GM10847 (cell line): Measurements from ENCODE around the gene IMMP2L.

ENCODE experiments used
- POLR2A ChIP-seq: IDR thresholded peaks from 2 replicates; pipeline ENCODE4 v1.6.1; 2011; ENCODE audit not compliant: insufficient read length; ENCODE audit errors: extremely low read depth

IMMP2L gene

GRCh38 chr7:111239437-111239836, 322.9 kb downstream of the IMMP2L start:
- TF ChIP-seq POLR2A = no peak

GRCh38 chr7:111238886-111239285, 323.4 kb downstream of the IMMP2L start:
- TF ChIP-seq POLR2A = no peak

GRCh38 chr7:111235709-111236108, 326.6 kb downstream of the IMMP2L start:
- TF ChIP-seq POLR2A = no peak

DNA sequence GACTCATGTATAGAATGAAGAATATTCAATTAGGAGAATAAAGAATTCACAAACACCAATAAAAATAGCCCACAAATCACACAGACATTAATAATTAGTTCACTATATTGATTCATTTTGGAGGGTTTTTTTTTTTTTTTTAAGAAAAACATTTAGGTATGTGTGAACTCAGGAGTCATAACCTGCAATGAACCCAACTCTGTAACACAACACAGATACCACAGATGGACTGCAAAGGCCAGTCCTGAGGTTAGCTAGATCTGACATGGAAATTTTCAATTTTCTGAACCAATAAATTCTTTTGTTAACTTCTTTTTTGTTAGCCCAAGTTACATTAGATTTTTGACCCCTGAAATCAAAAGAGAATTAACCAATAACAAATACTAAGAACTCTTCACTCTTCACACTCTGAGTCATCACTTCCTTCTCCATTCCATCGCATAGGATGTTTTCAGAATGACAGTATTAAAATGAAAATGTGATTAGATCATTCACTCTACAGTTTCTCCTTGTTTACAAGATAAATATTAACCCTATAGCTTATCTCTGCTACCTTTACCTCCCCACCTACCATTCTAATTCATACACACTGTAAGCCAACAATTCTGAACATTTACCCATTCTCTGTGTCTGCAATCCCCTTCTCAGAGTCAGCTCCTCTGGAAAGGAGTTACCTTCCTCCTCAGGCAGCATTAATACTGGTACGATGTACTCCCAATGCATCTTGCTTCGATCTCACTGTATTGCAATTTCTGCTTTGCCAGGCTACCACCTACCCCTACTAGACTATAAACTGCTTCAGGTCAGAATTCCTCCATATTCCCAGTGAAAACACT, 329.8 kb downstream of the IMMP2L start:
- TF ChIP-seq POLR2A = no peak

DNA sequence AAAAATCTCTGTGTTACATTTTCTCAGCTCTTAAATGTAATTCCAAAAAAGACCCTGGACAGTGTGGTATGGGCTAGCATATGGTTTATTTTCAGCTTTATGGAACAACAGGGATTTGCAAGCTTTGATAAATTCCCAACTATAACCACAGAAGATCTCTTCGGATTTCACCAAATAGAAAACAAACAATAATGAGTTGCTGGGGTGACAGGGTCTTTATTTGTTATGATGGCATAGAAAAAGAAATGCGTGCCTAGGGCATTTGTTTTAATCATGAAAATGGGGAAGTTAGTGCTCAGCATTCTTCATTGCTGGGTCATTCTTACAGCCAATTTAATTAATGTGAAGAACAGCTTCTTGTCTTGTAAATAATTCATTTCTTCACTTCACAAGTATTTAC, 332.4 kb downstream of the IMMP2L start:
- no peak for TF ChIP-seq POLR2A

GRCh38 chr7:111229181-111229740, 333.0 kb downstream of the IMMP2L start:
- TF ChIP-seq POLR2A = no peak

DNA sequence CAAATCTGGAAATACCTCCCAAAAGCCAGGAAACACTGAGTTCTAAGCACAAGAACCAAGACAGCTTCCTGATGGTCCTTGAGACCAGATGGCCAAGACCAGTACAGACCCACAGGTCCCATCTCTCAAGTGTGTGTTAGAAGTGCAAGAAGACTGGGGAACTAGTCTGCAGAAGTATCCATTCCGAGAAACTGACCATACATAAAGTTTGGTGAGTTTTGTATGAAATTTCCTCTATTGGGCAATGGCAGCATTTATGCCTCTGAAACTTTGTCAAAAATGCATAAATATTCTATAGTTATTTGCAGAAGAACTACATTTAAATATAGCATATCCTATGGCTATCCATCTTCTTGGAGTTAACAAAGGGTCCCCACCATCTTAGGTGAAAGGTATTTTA, 333.9 kb downstream of the IMMP2L start:
- no peak for TF ChIP-seq POLR2A

DNA sequence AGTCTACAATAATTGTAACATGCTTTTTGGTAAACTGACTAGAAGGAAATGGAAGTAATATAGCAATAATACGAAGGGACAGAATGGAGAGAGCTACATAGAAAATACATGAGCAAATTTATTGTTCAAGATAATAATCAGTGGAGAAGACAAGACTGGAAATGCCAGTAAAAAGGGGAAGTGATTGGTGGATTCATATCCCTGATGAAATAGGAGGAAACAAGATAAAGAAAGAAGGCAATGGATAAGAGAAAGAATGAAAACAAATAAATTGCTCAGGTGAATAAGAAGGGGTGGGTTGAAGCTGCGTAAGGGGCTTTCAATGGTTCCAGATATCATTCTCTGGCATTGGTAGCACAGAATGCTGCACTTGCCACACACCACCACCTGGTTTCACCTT, 335.5 kb downstream of the IMMP2L start:
- TF ChIP-seq POLR2A = no peak

DNA sequence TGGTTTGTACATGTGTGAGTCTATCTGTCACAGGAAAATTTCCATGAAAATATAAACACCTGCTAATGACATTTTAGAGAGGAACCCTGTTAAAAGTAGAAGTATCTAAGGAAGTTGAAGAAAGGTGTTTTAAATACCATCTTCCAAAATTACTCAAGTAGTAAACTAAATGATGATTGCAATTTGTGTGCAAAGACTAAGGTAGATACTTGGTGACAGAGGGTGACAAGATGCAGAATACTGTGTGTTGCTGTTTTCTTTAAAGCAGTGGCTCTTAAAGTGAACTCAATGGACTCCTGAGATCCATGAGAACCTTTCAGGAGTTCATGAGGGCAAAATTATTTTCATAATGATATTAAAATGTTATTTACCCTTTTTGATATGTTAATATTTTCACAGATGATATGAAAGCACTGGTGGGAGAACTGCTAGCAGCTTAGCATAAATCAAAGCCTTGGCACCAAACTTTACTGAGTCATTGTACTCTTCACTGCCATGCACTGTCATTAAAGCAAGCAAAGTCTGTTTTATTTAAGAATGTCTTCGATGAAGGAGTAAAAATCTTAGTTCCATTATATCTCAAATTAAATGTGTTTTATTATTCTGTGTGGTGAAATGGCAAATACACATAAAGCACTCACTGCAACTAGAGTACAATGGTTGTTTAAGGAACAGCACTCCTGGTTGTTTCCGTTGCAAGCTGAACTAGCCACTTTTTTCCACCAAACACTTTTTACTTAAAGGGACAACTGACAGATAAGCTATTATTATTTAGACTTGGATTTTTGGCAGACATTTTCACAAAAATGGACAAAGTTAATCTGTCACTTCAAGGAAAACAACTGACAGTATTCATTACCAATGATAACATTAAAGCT, 337.7 kb downstream of the IMMP2L start:
- TF ChIP-seq POLR2A = no peak

DNA sequence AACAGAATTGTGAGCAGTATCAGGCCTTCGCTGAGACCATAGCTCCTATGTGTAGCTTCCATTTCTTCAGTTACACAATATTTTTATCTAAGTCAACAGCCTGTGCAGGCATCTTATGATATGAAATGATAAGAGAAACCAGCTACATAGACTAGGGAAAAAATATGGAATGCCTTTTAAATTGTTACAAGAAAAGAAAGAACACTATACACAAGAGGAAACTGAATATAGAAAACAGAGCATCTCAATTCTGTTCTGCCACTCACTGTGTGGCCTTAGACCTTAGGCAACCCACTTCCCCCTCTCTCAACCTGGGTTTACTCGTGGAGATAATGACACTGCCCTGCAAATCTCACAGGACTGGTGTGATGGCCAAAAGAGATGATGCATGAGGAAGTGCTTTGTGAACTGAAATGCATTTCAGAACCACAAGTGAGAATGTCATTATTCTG, 338.5 kb downstream of the IMMP2L start:
- no peak for TF ChIP-seq POLR2A

DNA sequence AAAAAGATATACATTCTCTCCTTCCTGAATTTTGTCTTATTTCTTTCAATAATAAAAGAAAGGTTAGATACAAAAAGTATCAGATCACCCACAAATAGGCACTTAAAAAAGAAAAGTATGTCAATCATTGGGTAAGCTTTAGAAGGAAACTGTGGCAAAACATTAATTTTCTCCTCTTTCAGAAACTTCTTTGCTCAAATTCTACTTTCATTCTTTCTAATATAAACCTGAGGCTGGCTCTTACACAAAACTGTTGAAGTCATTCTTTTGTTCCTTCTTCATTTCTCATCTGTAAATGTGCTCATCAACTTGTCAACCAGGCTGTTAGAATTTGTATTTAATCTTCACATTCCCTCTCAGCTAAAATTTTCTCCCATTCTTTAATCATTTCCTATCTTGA, 346.7 kb downstream of the IMMP2L start:
- no peak for TF ChIP-seq POLR2A

DNA sequence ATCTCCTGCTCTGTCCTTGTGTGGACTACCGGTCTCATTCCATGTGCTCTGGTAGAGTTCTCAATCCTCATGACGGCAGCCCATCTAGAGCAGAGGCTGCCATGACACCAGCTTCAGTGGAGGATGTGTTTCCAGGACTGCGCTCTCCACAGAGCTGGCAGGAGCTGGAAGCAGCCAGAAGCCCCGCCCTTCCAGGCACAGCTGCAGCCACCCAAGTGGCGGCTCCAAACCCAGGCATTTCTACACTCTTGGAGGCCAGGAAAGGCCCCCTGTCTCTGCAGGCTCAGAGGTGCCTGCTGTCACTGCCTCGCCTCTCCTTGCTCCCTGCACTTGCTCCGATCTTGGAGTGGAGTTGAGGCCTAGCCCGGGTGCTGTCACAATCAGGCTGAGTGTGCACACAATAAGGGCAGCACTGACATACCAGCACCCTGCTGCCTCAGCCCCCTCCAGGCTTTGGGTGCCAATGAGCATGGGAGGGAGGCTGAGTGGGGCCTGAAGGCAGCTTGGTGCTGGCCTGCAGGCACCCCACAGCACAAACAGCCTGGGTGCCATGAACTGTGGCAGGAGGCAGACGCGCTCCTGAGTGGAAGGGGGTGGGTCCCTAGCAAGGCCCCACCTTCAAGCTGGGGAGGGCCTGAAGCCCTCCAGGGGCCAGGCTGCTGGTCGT, 349.3 kb downstream of the IMMP2L start:
- no peak for TF ChIP-seq POLR2A

DNA sequence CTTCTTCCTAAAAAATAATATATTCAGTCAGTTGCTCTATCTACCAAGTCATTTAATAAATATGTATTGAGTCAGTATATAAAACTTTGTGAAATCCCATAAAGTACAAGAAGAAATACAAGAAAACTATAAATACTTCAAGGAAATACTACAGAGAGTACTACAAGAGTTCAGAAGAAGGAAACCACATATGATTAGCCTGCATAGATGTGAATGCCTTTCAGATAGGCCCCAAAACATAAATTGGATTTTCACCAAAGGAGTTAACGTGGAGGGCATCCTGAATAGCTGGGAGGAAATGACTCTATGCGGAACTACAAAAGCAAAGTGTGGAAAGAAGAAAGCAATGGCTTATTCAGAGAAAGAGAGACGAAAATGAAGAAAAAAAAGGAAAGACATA, 351.3 kb downstream of the IMMP2L start:
- TF ChIP-seq POLR2A = no peak

- TF ChIP-seq POLR2A = no peak
Measured at GRCh38 chr7:111210043-111210442, 352.2 kb downstream of the IMMP2L start.

DNA sequence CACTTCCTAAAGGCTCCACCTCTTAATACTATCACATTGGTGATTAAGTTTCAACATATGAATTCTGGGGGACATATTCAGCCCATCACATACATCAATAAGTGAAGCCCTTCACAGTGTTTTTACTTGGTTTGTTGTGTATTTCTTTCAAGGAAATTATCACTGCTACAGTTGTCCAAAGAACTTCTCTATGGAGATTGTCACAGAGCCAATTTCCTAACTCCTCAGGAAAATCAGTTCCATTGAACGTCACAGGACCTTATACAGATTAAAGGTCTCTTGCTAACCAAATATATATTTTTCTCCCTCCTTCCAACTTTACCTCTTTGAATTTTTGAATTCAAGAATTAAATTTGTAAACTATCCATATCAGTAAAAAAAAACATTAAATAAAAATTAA, 357.0 kb downstream of the IMMP2L start:
- no peak for TF ChIP-seq POLR2A
